NCI-H345 treated with DMSO at 0.1 percent for 48 hours (cell line): ENCODE results near the gene SCN10A.

Experiments
- DNase-seq: peaks from one replicate; lab custom pipeline; 2025; ENCODE audit not compliant: unreplicated experiment; lab: John Stamatoyannopoulos, UW

SCN10A gene

DNA sequence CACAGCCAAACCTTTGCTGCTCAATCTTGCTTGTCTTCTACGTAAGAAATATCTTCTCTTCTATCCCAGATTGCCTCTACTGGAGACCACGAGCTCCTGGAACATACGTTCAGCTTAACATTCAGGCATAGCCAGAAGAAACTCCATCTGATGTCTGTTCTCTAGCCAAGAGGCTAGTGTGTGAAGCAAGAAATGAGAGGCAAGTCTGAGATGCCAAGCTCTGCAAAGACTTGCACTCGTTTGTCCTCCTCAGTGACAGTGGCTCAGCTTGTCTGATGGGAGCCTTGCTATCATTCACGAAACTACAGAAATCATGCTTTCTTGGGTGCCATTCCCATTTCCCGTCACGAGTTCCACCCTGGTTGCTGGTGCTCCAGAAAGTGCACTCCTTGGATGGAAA lies at the start of gene SCN10A:
TSS of gene SCN10A (minus strand) at position 192 of the 400 bp plus-strand sequence. CDS start 22,207 bp downstream, outside the sequence.
- no peak for DNase-seq

DNA sequence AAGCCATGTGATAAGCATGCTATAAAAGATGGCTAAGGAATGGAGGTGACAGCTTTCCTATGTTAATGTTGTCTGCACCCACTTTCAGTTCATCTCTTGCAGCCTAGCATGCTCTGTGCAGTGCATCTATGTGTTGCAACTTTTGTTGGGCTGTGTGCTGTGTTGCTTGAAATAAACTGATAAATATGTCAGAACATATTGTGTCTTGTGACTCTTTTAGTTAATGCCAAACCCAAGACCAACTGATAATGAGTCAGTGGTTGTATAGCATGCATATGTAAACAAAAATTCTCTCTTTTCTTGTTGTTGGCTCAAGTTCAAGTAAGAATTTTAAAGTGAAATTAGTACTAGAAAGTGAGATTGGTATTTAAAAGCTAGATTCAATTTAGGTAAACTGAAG lies 37.0 kb upstream of the SCN10A start:
- no peak for DNase-seq

DNA sequence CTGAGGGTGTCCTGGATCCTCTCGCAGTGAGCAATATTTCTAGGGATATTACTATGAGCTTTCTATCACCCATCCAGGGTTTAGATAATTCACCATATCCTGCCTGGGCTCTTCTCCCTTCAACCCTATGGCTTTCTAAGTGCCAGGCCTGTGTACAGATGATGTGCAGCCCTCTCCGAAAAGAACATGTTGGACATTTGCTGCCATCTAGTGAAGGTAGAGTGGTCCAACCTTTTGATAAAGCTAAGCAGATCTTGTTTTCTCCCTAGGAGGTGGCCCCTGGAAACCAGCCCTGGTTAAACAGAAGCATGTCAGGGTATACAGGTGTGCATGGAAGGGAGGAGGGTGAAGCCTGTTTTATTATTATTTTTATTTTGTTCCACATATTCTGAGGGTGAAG lies 27.9 kb upstream of the SCN10A start:
- DNase-seq = no peak

DNA sequence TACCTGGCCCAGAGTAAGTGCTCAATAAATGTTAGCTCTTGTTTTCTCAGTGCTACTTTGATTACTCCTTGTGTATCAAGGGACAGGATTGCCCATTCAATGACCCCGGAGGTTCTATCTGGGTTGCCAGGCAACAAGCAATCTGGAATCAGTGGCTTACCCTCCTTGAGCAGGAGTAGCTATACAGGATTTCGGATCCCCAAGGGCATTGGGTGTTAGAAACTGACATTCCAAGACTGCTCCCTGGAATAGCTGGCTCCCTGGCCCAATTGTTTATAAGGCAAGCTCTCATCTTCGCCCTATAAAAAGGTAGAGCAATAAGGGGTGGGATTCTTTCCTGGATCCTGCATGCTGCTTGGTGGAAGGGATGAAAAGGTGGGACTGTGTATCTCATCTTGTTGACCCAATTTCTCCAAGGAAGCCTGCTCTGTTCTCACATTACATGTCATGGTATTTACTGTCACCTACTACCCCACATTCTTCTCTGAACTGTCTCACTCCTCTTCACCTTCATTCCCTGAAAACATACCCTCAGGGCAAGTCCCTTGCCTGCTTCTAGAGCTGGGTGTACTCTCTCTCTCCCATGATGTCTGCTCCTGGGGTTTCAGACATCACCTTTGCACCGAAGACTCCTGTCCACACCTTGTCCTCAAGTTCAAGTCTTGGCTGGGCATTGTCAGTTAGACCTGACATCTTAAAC lies 26.4 kb upstream of the SCN10A start:
- DNase-seq = no peak

DNA sequence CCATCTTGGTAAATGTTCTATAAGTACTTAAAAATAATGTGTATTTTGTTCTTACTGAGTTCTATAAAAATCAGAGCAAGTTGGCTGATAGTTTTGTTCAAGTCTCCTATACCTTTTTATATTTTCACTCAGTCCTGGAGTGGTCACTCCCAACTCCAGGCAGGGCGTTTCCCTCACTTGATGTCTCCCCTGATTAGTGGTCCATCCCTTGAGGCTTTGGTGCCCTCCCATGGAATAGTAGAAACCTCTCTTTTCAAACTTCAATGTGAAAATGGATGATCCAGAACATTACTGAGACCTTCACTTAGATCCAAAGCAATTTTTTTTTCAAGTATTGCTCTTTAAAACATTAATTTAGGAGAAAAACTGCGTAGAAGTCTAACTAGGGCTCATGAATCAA lies 25.0 kb upstream of the SCN10A start:
- DNase-seq = no peak

DNA sequence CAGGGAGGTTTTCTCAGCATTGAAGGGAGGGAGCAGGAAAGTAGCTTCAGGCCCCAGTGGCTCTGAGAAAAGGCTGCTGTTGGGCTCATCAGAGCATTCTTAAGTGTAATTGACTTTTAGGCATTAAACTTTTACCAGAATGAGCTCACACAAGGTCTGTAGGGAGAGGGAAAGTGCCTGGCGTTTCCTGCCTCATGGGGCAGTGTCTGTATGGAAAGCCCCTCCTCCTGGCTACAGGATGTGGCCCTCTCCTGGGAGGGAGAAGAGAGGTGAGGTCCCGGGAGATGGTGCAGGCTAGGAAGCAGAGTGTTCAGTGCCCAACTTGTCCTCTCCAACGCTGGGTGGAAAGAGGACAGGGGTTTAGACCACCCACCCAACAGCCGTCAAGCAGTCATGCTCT lies 21.3 kb upstream of the SCN10A start:
- DNase-seq = no peak

DNA sequence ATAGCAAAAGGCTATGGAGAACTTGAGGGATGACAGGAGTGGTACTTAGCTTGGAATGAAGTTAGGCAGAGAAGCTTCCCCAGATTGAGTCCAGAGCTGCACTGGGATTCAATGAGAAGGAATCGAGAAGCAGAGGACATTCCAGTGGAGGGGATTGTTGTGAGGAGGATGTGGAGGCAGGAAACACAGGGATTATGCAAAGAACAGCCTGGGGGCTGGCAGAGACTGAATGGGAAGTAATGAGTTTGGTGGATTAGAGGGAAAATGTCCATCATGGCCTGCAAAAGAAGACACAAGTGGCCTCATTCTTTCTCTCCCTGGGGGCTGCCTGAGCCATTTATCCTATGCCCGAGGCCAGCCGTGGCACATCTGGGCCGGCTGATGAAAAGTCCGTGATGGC lies 20.5 kb upstream of the SCN10A start:
- DNase-seq = no peak

DNA sequence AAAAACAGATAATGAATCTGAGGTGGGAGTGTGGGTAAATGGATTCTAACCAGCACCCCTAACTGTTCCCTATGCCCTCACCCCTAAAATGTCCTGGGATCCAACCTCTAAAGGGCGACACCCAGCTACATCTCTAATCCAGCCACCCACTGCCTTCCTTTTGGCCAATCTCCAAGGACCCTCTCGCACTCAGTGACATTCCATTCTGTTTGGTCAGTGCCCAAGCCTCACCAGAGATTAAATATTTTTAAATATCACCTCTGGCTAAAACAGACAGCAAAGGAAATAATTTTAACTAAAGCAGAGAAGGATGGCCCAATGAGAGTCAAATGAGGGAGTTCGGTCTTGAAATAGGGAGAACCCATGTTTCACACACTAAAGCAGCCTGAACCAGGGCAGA lies 19.9 kb upstream of the SCN10A start:
- DNase-seq = no peak

DNA sequence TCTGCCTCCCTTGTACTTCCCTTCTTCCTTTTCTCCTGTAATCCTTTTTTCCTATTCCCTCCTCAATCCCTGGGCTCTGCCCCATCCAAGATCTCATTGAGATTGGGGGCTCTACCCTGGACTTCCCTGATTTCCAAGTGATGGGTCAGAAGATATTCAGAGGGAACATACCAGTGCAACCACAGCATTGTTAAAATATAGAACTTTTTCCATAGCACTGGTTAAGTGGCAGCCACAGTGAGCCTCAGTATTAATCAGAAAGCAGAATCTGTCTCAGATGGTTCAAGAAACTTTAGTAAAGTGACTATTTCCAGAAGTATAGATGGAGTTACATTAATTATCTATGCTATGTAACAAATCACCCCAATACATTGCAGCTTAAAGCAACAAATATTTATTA lies 18.7 kb upstream of the SCN10A start:
- DNase-seq = no peak

DNA sequence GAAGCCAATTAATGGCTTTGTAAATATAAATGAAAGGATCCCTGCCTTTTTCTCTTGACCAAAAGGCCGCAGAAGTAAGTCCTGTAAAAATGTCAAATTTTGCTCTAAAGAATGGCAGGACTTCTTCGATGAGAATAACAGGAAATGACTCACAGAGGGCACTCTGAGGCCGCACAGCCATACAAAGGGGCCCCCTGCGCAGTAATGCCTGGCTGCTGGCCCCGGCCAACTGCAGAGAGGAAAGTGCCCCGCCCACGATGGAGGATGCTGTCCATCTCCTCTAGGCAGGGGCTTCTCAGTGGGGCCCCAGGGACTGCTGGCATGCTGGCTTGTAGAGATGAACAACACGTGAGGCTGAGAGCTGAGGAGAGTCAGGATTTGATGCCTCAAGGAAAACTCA lies 18.1 kb upstream of the SCN10A start:
- DNase-seq = no peak

DNA sequence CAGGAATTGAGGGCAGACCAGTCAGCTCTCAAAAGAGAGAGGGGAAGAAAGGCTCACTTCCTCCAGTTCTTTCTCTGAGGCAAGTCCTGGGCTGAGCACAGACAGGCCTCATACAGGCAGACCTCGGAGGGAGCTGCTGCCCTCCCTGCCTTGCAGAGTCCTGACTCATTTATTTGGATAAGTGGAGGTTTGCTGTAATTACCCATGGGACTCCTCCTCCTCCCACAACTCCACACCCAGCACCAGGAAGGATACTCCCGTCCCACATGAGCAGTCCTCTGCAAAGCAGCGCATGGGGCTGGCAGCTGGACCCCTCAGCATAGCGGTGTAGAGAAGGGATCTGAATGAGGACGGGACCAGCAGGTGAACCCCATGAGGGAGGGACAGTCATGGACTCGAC lies 13.4 kb upstream of the SCN10A start:
- no peak for DNase-seq

DNA sequence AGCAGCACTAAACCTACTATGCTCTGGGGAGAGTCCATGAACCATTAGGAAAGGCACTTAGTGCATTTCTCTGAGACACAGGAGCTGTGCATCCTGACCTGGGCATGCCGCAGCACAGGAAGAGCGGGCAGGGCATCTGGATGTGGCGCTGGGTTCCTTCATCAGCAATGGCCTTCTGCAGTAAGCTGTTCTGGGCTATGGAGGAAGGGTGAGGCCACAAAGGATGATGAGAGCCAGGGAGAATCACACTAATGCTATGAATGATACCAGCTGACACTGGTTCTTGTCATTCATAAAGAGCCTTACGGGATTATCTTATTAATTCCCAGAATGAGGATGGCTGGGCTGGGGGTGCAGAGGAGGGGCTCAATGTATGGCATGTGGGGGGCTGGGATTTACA lies 12.7 kb upstream of the SCN10A start:
- DNase-seq = no peak

DNA sequence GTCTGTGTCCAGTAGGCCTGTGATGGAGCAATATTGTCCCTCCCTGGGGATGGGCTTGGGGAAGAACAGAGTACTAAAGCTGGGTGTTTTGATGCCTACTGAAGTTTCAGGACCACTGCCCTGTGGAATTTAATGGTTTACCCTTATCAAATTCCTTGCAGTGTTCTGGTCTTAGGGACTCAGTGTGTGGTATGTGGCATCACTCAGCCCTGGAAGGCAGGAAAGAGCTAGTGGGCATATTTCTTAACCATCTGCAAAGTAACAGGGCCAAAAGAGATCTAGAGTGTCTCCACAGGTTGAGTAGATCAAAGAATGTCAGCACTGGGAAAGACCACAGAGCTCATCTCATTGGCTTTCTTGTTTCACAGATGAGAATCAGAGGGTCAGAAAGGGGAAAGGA lies 11.8 kb upstream of the SCN10A start:
- DNase-seq = no peak

DNA sequence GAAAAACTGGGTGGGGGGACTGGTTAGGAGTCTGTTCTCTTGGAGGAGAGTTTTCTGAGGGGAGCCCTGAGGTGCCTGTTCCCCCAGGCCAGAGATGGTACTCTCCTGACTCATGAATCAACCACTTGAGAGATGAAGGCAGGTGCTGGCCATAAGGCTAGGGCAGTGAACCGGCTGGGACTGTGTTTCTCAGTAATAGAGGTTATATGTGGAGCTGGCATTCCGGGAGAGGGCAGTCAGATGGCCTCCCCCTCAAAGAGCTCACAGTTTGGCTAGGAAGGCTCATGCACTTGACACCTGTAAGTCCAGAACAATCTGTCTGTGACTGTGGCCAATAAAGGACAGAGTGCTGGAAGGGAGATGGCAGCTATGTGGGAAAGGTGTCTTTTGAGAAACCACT lies 10.0 kb upstream of the SCN10A start:
- no peak for DNase-seq

DNA sequence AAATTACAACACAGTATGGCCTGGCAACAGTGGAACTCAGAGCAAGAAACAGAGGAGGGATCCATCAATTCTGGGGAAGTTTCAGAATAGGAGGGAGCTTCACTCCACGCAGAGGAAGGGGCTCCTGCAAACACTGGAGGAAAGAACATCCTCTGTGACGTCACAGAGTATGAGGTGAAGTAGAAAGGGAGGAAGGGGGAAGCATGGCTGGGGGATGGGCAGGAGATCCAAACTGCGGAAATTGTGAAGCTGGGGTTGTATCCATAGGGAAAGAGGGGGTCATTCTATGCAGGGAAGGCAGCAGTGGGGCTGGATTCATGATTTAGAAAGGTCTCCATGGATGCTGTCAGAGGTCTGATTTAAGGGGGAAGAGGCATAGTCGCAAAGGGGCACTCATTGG lies 8.3 kb upstream of the SCN10A start:
- DNase-seq = no peak

DNA sequence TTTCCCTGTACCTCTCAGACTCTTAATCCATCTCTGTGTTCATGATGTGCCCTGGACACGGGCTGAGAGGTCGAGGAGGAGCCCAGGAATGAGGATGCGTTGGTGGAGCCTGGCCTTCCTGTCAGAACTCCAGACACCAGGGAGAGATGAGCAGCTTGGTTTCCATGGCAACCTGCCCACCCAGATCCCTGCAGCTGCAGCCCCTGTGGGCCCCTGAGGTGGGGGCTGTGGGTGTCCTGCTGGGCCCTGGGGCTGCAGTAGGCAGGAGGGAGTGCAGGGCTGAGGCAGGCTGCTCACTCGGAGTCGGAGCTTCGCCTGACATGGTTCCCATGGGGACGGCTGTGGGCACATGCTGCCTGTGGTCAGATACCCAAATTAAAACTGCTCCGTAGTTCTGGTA lies 7.7 kb upstream of the SCN10A start:
- DNase-seq = no peak

DNA sequence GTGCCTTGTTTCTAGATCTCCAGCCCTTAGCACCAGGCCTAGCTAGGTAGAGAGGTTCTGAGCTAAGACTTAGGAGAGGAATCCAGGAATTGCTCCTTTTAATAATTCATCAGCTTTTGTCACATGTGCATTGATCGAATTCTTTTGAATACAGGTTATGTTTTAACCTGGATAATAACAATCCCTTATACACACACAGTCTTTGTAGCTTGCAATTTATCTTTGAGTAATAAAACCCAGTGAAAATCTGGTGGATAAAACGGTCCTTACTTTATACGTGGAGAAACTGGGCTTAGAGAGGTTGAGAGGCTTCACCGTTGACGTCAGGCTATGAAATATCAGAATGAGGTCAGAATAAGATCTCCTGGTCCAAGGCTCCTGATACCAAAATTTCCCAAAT lies 7.2 kb upstream of the SCN10A start:
- DNase-seq = no peak

DNA sequence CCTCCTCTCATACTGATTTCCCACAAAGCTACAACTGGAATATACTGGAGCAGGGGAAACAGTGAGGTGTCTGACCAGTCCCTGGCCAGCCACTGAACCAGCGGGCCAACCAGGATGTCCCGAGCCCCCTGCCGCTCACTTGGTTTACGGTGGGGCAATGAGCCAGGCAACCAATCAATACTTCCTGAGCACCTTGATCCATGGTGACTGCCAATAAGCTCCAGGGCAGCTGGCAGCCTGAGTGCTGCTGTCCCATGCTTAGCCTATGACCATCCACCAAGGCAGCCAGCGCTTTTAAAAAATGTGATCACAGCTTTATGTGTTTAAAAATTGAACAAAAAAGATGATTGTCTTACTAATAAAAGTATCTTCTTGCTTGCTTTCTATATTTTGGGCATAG lies 4.2 kb downstream of the SCN10A start:
- no peak for DNase-seq

DNA sequence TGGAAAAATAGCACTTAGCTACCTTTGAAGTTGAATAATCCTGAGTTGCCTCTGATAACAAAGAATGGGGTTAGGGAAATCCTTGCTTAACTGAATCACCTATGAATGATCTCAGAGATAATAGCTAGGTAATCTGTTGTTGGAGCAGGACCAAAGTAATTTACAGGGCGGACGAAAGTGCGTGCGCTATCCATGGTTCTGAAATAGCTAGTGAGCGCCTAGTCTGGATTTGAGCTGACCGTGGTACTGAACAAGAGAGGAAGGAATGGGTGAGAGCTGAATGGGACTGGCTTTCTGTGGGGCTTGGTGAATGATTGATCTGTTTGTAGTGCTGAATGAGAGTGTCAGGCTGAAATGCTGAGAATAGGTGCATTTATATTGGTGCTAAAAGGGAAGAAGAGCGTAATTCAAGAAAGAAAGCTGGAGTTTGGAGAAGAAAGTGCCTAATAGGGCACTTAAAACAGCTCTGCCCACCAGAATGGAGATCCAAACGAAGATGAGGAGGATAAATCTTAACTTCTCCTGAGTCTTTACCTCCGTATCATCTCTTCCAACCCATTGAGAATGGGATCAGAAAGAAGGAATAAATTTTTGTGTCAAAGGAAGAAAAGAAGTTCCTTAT lies 10.1 kb downstream of the SCN10A start:
- no peak for DNase-seq

DNA sequence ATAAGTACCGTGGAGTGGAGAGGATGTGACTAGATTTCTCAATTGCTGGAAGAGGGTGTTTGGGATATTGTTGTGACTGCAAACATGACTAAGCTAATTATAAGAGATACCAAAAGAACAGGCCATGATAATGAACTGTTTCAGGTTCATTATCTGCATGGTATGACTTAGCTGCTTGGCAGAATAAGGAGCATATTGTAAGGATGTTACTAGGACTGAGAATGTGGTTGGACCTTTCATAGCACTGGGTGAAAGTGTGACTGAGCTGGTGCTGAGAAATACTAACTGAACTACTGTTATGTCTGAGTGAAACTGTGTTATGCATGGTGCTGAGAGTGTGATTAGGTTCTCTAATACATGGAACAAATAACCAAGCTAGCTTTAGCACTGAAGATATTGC lies 11.0 kb downstream of the SCN10A start:
- DNase-seq = no peak

DNA sequence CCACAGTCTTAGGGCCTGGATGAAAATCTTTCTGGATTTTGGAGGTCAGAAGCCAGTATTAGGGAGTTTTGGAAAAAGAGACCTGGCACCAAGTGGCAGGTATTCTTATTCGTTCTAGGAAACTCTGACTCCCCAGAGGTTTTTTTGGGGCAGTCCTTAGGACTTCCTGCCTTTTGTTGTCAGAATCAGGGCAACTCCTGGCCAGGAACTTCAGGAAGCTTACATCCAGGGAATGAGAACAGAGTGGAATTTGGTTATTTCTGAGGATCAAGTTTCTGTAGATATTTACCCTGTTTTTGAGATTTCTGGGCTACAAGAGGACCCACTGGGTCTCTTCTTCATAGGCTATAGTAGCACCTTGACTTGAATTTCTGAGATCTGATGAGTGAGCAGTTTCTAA lies 15.5 kb downstream of the SCN10A start:
- no peak for DNase-seq

DNA sequence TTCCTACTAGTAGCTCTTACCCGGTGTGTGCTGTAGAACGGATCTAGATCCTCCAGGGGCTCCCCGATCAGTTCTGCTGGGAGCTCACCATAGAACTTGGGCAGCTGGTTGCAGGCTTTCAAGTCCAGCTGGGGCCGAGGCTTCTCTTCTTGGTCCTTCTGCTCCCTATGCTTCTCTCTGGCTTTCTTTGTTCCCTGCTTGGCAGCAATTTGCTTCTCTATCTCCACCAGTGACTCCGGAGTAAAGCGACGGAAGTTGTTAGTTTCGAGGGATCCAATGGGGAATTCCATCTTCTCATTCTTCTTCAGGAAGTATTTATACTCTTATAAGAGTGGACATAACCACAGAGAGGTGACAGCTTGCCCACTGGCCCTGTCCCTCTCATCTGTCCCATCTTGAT lies 22.3 kb downstream of the SCN10A start:
- DNase-seq = no peak

DNA sequence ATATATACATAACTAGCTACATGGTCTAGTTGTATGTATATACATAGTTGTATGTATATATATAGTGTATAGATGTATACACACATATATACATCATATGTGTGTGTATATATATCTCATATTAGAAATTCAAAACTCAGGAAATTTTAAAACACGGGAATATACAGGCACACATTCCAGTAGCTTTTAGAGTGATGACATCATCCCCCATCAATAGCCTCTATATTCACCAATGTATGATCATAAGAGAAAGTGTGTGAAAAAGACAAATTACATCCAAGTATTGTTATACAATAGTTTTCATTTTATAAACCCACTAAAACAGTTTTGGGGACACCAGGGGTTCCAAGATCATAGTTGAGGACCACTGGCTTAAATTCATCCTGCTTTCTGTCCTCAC lies 23.0 kb downstream of the SCN10A start:
- DNase-seq = no peak
